OCI-LY3 (cell line): ENCODE data around the gene SUSD5.

Experiments
- EZH2phosphoT487 ChIP-seq: fragments of 200-600 bp; shearing (Covaris generic); IDR thresholded peaks from 2 replicates; pipeline ENCODE4 v1.6.1; 2018; ENCODE audit warnings: antibody characterized with exemption, mixed run types, low read depth
- TF ChIP-seq, protein P1 (sequence below): fragments of 200-600, 300-600 bp; sonication (generic); IDR thresholded peaks from 2 replicates; pipeline ENCODE4 v1.5.1; 2014; ENCODE audit warnings: antibody characterized with exemption, low read length, low read depth

DNA sequence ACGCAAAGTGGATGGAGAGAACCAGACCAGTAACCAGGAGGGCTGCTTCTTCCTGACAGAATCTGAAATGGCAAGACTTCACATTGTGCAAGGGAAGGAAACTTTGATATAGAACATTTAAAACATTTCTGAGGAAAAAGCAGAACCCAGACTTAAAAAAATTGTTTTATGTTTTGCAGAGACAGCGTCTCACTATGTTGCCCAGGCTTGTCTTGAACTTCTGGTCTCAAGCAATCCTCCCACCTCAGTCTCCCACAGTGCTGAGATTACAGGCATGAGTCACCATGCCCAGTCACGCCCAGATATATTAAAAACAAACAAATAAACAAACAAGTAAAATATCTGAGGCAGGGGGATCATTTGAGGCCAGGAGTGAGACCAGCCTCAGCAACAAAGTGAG, 58.6 kb downstream of the SUSD5 start:
- no peak for TF ChIP-seq EZH2phosphoT487
- TF ChIP-seq, protein P1, sequence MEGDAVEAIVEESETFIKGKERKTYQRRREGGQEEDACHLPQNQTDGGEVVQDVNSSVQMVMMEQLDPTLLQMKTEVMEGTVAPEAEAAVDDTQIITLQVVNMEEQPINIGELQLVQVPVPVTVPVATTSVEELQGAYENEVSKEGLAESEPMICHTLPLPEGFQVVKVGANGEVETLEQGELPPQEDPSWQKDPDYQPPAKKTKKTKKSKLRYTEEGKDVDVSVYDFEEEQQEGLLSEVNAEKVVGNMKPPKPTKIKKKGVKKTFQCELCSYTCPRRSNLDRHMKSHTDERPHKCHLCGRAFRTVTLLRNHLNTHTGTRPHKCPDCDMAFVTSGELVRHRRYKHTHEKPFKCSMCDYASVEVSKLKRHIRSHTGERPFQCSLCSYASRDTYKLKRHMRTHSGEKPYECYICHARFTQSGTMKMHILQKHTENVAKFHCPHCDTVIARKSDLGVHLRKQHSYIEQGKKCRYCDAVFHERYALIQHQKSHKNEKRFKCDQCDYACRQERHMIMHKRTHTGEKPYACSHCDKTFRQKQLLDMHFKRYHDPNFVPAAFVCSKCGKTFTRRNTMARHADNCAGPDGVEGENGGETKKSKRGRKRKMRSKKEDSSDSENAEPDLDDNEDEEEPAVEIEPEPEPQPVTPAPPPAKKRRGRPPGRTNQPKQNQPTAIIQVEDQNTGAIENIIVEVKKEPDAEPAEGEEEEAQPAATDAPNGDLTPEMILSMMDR: no peak
